ENCODE measurements around the gene CBX7. TPM values are rescaled to one million over a fixed set of nuclear protein-coding genes. Genes with fewer than 3 reads are reported as not detected.

CBX7 gene
- total RNA-seq, 2 donors from 2014 or later = 54.5 to 63.7 TPM

DNA sequence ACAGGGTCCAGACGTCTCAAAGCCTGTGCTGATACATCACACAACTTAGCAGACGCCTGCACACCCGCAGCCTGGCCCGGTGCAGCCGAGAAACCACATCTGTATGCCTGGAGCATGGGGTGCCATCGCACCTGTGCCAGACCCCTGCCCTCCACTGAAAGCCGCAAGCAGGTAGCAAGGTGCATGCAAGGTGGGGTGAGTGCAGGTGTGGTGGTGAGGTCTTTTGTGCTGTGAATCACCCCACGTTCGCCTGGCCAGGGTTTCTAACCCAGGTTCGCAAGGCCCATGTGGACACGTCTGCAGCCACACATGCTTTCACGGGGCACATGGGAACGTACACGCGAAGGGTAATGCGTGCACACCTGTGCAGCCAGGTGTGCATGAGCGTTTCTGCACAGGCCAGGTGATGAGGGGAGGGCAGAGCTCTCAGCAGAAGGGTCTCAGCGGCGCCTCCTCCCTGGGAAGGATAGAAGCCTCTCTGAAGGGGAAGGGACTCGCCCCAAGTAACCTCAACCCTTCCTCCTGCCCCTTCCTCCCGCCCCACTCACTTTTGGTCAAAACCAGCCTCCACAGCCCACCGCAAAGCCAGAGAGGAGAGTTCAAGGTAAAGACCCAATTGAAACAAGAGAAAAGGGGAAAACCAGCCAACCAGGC, 19.5 kb downstream of the CBX7 start:
- intact Hi-C loops (cut with DNase I) = no loop called here
- no peak for DNase-seq
- no peak for ATAC-seq

DNA sequence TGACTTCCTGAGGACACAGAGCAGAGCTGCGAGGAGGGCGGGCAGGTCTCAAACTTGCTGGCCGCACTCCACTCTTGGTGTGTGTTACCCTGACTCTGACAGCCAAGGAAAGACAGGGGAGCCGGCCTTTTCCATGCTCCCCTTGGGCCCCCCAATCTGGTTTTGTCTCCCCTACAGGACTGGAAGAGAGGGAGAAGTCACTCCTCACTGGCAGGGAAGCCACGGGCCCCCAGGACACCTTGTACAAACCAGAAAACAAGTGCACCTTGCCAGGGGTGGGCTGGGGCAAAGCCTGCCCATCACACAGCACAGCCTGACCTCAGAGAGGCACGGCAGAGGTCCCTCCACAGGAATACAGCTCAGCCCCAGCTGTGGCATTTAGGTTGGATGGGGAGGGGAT, 20.2 kb downstream of the CBX7 start:
- intact Hi-C loops (cut with DNase I) = no loop called here
- ATAC-seq (no peak), DNase-seq (no peak)

GRCh38 chr22:39130892-39131855, 21.3 kb downstream of the CBX7 start:
- ATAC-seq (peak; percentile 9 to 25), DNase-seq (no peak)
- intact Hi-C loops (cut with DNase I) = no loop called here

- DNase-seq (no peak), ATAC-seq (no peak)
- intact Hi-C loops (cut with DNase I) = no loop called here
Measured at GRCh38 chr22:39130152-39130704, 22.3 kb downstream of the CBX7 start.

GRCh38 chr22:39129746-39130145, 22.7 kb downstream of the CBX7 start:
- ATAC-seq = no peak
- DNase-seq = no peak
- intact Hi-C loops (cut with DNase I) = loop anchor here in 1 of 2 donors (10.0 kb wide), 2 partner anchors 125 to 265 kb away; no protein-coding TSS in a partner anchor

DNA sequence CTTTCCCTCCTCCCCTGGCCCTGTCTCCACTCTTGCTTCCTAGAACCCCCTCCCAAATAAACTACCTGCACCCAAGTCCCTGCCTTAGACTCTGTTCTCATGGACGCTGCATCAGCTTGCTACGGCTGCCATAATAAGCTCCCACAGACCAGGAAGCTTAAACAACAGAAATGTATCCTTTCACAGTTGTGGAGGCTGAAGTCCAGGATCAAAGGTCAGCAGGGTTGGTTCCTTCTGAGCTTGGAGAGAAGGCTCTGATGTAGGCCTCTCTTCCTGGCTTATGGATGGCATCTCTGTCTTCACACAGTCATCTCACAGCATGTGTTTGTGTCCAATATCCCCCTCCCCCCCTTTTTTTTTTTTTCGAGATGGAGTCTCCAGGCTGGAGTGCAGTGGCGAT, 23.4 kb downstream of the CBX7 start:
- no peak for ATAC-seq
- DNase-seq = no peak
- intact Hi-C loops (cut with DNase I) = loop anchor here in 1 of 2 donors (10.0 kb wide), 2 partner anchors 124 to 264 kb away; no protein-coding TSS in a partner anchor

- intact Hi-C loops (cut with DNase I) = loop anchor here in 1 of 2 donors (10.0 kb wide), 2 partner anchors 124 to 264 kb away; no protein-coding TSS in a partner anchor
- DNase-seq (no peak), ATAC-seq (no peak)
Measured at GRCh38 chr22:39128508-39128907, 24.0 kb downstream of the CBX7 start.

DNA sequence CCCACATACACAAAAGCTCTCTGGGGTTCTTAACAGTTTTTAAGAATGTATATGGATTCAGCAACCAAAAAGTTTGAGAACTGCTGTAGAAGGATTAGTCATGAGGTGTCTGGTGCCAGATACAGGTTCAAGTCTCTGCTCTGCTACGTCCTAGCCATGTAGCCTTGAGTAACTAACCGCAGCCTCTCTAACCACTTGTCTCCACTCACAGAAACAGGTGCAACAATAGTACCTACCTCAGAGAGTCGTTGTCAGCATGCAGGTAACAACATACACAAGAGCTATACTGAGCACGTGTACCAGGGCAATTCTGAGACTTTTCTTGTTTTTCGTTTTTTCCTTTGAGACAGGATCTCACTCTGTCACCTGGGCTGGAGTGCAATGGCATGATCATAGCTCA, 26.9 kb downstream of the CBX7 start:
- ATAC-seq (no peak), DNase-seq (no peak)
- intact Hi-C loops (cut with DNase I) = loop anchor here in 1 of 2 donors (10.0 kb wide), 2 partner anchors 121 to 261 kb away; no protein-coding TSS in a partner anchor

GRCh38 chr22:39123751-39124581, 28.5 kb downstream of the CBX7 start:
- DNase-seq (no peak), ATAC-seq (peak in 1 of 2 donors; percentile 42)
- intact Hi-C loops (cut with DNase I) = loop anchor here (5.0 to 10.0 kb wide), 4 partner anchors 117 to 259 kb away; no protein-coding TSS in a partner anchor

- DNase-seq (no peak), ATAC-seq (no peak)
- intact Hi-C loops (cut with DNase I) = loop anchor here (5.0 to 10.0 kb wide), 4 partner anchors 116 to 258 kb away; no protein-coding TSS in a partner anchor
Measured at GRCh38 chr22:39122772-39123470, 29.6 kb downstream of the CBX7 start.

GRCh38 chr22:39120983-39121382, 31.5 kb downstream of the CBX7 start:
- intact Hi-C loops (cut with DNase I) = loop anchor here (5.0 to 10.0 kb wide), 4 partner anchors 114 to 256 kb away; no protein-coding TSS in a partner anchor
- ATAC-seq = no peak

GRCh38 chr22:39117585-39118191, 34.8 kb downstream of the CBX7 start:
- ATAC-seq (peak in 1 of 2 donors; percentile 34), DNase-seq (no peak)
- intact Hi-C loops (cut with DNase I) = no loop called here

More at GRCh38 chr22:39120983-39121382, 31.5 kb downstream of the CBX7 start:
- no peak for DNase-seq

DNA sequence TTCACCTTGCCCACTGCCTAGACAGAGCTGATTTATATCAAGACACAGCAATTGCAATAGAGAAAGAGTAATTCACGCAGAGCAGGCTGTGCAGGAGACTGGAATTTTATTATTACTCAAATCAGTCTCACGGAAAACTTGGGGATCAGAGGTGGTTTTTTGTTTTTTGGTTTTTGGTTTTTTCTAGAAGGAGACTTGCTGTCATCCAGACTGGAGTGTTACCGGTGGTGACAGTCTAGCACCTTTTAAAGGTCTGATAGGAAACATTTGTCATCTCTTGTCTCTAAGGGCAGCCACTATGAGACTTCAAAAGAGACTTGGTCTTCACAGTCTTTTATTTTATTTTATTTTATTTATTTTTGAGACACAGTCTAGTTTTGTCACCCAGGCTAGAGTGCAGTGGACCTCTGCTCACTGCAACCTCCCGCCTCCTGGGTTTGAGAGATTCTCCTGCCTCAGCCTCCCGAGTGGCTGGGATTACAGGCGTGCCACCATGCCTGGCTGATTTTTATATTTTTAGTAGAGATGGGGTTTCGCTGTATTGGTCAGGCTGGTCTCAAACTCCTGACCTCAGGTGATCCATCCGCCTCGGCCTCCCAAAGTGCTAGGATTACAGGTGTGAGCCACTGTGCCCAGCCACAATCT, 36.4 kb downstream of the CBX7 start:
- no peak for ATAC-seq
- intact Hi-C loops (cut with DNase I) = no loop called here

DNA sequence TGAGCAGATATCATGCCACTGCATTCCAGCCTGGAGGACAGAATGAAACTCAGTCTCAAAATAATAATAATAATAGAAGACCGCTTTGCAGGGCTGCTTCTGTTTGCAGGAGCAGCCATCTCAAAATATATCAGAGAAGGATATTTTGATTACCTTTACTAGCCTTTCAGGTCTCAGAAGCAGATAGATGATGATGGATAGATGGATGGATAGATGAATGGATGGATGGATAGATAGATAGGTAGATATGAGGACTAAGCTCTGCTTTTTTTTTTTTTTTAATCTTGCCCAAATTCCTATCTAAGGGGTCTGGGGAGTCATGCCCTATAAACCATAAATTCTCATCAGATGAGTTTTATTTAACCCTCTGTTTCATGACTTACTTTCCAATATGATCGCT, 36.9 kb downstream of the CBX7 start:
- ATAC-seq (no peak), DNase-seq (no peak)
- intact Hi-C loops (cut with DNase I) = no loop called here

More for the DNA sequence above, 36.4 kb downstream of the CBX7 start:
- DNase-seq = no peak

- intact Hi-C loops (cut with DNase I) = no loop called here
- ATAC-seq (no peak), DNase-seq (no peak)
Measured at GRCh38 chr22:39114112-39114511, 38.4 kb downstream of the CBX7 start.

DNA sequence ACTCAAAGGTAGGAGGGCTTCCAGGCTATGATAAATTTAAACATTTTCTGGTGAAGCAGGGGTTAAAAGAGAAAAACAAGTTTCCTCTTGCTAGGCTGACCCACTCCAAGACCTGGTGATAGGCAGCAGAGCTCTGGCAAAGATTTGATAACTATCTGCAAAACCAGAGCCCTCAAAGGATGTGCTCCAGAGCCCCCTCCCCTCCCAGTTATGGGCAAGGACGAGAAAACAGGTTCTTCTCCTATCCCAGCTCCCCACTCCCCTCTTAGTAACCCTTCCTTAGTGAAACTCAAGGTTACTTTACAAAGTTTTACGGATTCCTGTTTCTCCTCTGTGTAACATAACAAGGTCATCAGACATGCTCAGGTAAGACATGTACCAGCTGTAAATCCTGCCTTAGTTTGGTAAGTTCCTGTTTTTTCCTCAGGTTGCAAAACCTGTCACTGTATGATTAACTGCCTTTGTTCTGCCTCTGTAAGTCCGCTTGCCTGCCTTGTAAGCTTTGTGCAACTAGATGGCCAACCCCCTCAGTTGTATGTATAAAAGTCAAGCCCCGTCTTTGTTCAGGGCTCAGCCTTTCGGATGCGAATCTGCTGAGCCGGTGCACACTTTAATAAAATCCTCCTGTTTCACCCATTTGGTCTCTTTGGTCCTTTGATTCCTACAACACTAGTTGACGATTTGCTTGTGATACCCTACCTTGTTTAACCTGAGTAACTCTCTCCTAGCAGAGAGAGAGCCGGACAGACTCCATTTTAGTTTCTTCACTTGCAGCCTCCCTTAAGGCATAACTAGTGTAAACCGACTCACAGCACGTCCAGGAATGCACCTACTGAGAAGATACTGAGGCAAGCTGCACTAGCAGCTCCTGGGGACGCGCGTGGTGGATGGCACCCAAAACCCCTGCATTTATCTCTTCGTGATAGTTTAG, 41.6 kb downstream of the CBX7 start:
- ATAC-seq (no peak), DNase-seq (no peak)
- intact Hi-C loops (cut with DNase I) = no loop called here
